ENCODE results near the gene MTHFD1. TPM values are rescaled to one million over a fixed set of nuclear protein-coding genes. Genes with fewer than 3 reads are reported as not detected.
A peak's percentile ranks its signal among the peaks of the same experiment; 100 is the strongest.

Gene MTHFD1
- total and polyA plus RNA-seq, 8 donors, result 51.7 to 81.1 (median 69.3) TPM

GRCh38 chr14:64502456-64502855 is 114.3 kb downstream of the MTHFD1 start:
- Histone ChIP-seq H3K4me1 (peaks cover 31 to 58% of the 10 kb centered on the region in 2 donors), H3K4me3 (peak overlapping the region; percentile 86), H3K36me3 (peaks cover 0 to 6% of the 10 kb centered on the region in 2 donors), H3K9me3 (no peaks in the 10 kb centered on the region), H3K27ac (peak overlapping the region; percentile 100), H3K27me3 (no peaks in the 10 kb centered on the region)
- no peak for TF ChIP-seq CTCF (IDR thresholded peaks at IDR 0.05)
- DNase-seq, result no peak
- no peak for ATAC-seq
- intact Hi-C loops (cut with DNase I), result no loop called here

DNA sequence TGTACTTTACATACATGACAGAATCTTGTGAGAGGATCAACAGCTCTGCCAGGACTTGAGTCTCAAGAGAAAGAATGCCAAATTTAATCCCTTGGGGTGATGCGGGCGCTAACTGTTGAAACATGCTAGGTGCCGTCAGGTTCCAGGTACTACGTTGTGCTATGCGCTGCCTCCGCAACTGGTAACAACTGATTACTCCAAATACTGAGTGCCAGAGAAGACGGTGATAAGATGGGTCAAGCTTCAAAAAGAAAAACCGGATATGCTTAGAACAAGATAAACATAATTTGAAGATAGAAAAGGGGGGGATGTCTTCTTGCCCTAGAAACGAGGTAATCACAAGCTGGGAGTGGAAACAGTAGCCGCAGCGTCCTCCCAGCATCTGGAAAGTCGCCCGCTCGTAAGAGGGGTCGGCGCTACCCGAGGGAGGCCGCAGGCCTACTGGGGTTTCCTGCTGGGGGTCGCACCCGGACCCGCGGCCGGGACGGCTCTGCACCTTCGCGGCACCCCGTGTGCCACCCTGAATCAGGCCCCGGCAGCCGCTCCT is 114.8 kb downstream of the MTHFD1 start:
- Histone ChIP-seq H3K27me3 (no peaks in the 10 kb centered on the region), H3K36me3 (peaks cover 0 to 5% of the 10 kb centered on the region in 2 donors), H3K9me3 (no peaks in the 10 kb centered on the region), H3K4me1 (peaks cover 34 to 63% of the 10 kb centered on the region in 2 donors), H3K27ac (peak overlapping the region; percentile 100), H3K4me3 (peak overlapping the region; percentile 86)
- DNase-seq (peak in 1 of 4 donors; percentile 42), ATAC-seq (no peak)
- TF ChIP-seq CTCF (IDR thresholded peaks at IDR 0.05), result no peak
- intact Hi-C loops (cut with DNase I), result no loop called here

DNA sequence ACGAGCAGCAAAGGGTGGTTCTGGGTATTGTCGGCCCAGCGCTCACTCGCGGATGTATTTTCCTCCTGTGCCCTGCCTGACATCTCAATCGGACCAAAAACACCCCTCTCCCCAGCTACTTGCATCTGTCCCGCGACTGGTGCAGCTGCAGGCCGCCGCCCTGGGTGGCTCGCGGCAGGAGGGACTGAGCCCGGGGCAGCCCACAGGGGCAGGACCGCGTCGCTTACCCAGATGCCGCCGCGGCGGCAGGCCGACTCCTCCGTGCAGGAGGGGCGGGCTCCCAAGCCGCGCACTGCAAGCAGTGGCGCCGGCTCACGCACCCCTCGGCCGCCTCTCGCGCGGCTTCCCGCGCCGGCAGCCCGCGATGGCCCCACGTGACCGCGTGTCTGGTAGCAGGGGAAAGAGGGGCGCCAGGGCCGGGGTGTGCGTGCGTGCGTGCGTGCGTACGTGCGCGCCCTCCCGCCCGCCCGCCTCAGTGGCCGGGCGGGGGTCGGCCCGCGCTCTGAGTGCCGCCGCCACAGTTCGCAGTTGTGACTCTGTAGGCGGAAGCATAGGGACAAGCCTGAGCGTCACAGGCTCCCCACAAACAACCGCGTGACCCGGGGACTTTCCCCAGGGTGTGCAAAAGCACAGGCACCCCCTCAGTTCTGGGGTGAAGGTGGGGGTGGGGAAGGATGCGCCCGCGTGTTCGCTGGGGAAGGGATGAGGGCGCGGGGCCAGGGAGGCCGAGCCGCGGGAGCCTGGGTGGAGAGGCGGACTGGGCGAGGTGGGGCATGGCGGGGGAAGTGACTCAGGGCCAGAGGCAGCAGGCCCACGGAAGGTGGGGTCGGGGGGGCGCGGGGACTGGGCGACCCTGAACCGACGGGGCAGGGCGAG is 115.5 kb downstream of the MTHFD1 start, which contains the start of gene ZBTB25:
Gene ZBTB25 (minus strand): TSS at position 405 of the 876 bp plus-strand sequence. CDS start 13,305 bp downstream, outside the sequence.
- ATAC-seq (peak; percentile 75), DNase-seq (peak; percentile 88 to 97 (median 95))
- peaks cover 36 to 70% of the 10 kb centered on the region in 2 donors for H3K4me1 ChIP-seq
- TF ChIP-seq CTCF (IDR thresholded peaks at IDR 0.05), result no peak
- H3K27me3 ChIP-seq, result no peaks in the 10 kb centered on the region
- intact Hi-C loops (cut with DNase I), result no loop called here
- H3K9me3 ChIP-seq, result no peaks in the 10 kb centered on the region
- no peaks in the 10 kb centered on the region for H3K36me3 ChIP-seq
- peak within 1 kb of the TSS; percentile 86 for H3K4me3 ChIP-seq
- H3K27ac ChIP-seq, result peak within 1 kb of the TSS; percentile 100

- Histone ChIP-seq H3K36me3 (no peaks in the 10 kb centered on the region), H3K9me3 (no peaks in the 10 kb centered on the region), H3K27ac (peak within 1 kb of the TSS; percentile 100), H3K4me3 (peak within 1 kb of the TSS; percentile 86), H3K4me1 (peaks cover 44 to 75% of the 10 kb centered on the region in 2 donors), H3K27me3 (no peaks in the 10 kb centered on the region)
- ATAC-seq, result peak; percentile 61
- no peak for TF ChIP-seq CTCF (IDR thresholded peaks at IDR 0.05)
- intact Hi-C loops (cut with DNase I), result no loop called here
- DNase-seq, result peak; percentile 83 to 97 (median 91)
These were observed 116.2 kb downstream of the MTHFD1 start, which contains the start of gene ZBTB1 for GRCh38 chr14:64504310-64504896. ZBTB1 (plus strand) TSS chr14:64504770; CDS start chr14:64521505, 16,735 bp downstream.

All from left lung (tissue), 10 donors.